ENCODE data around the gene CEP72. TPM values are rescaled to one million over a fixed set of nuclear protein-coding genes. Genes with fewer than 3 reads are reported as not detected.

Gene CEP72
- total RNA-seq, 1 experiment from 2014 or later = 24.8 TPM

DNA sequence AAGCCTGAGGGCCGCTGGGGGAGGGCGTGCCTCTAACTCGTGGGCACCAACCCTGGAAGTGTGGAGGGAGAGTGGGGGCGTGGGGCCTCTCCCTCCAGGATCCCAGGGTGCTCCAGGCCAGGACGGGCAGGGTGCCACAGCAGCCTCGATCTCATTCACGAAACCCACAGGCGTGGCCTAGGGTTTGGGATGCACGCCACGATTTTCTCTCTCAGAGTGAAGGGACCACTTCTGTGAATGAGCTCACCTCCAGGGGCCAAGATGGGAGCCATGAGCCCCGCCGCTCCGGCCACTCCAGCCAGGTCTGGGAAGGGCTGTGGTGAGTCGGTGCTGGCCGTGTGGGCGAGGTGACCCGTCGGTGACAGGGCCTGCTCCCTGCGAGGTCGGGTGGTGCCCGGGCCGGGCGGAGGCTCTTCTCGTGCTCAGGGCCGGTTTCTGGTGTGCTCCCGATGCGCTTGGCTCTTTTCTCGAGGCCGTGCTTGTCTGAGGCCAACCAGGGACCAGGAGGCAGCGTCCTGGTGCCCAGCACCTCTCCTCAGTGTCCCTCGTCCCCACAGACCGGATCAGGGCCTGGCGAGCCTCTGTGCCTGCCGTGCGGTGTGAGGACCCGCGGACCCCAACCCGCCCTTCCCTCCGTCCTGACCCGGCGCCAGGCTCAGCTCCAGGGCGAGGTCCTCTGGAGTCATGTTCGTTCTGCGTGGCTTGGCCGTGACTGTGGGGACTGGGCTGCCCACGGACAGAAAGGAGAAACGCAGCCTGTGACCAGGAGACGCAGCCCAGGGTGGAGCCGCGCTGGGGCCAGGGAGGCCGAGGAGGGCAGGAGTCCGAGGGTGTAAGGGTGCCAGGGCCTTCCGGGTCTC is 50.0 kb downstream of the CEP72 start:
- Histone ChIP-seq H3K27ac (ENCODE audit: insufficient read length, low read depth, low read length) (no peak overlapping the region), H3K27me3 (ENCODE audit: insufficient read depth, low read length) (no peaks in the 10 kb centered on the region), H2BK15ac (ENCODE audit: low read depth, low read length) (no peak overlapping the region), H3K23ac (ENCODE audit: insufficient read length, low read depth, low read length) (no peak overlapping the region), H2BK120ac (ENCODE audit: low read depth, low read length, poor library complexity, severe bottlenecking) (no peak overlapping the region), H3K56ac (ENCODE audit: insufficient read length, low read depth, low read length) (no peak overlapping the region), H2AFZ (ENCODE audit: low read length) (no peak overlapping the region), H2BK20ac (ENCODE audit: low read depth, low read length, poor library complexity, severe bottlenecking) (no peak overlapping the region), H2BK12ac (ENCODE audit: insufficient read length, low read depth, low read length) (no peak overlapping the region), H3T11ph (ENCODE audit: low read length) (no peak overlapping the region), H4K8ac (replicated peaks; ENCODE audit: insufficient read length, low read depth, low read length) (no peak overlapping the region), H3K18ac (ENCODE audit: insufficient read length, low read depth, low read length) (no peak overlapping the region), H3K4ac (ENCODE audit: low read depth, low read length) (no peak overlapping the region), H3K23me2 (ENCODE audit: insufficient read length, low read depth, low read length, poor library complexity, severe bottlenecking) (no peaks in the 10 kb centered on the region), H3K4me1 (ENCODE audit: insufficient read depth, low read length) (no peaks in the 10 kb centered on the region), H3K4me2 (ENCODE audit: insufficient read depth, insufficient read length, low read length) (no peak overlapping the region), H3K79me1 (ENCODE audit: insufficient read depth, low read depth, low read length, poor library complexity, severe bottlenecking) (no peaks in the 10 kb centered on the region), H3K9me3 (ENCODE audit: control insufficient read depth, low read depth, low read length) (no peaks in the 10 kb centered on the region), H4K91ac (ENCODE audit: insufficient read length, low read depth, low read length) (no peak overlapping the region), H2AK5ac (ENCODE audit: insufficient read length, low read length) (no peak overlapping the region), H3K9ac (ENCODE audit: extremely low read depth, insufficient read length, low read length) (no peak overlapping the region), H3K79me2 (ENCODE audit: insufficient read depth, low read length) (no peaks in the 10 kb centered on the region), H4K20me1 (ENCODE audit: control insufficient read depth, insufficient read depth, insufficient read length) (no peaks in the 10 kb centered on the region), H4K5ac (ENCODE audit: insufficient read length, low read depth, low read length) (no peak overlapping the region), H3K14ac (ENCODE audit: insufficient read depth, low read length) (no peak overlapping the region), H2BK5ac (ENCODE audit: insufficient read length, low read length) (no peak overlapping the region)
- TF ChIP-seq, protein P1, sequence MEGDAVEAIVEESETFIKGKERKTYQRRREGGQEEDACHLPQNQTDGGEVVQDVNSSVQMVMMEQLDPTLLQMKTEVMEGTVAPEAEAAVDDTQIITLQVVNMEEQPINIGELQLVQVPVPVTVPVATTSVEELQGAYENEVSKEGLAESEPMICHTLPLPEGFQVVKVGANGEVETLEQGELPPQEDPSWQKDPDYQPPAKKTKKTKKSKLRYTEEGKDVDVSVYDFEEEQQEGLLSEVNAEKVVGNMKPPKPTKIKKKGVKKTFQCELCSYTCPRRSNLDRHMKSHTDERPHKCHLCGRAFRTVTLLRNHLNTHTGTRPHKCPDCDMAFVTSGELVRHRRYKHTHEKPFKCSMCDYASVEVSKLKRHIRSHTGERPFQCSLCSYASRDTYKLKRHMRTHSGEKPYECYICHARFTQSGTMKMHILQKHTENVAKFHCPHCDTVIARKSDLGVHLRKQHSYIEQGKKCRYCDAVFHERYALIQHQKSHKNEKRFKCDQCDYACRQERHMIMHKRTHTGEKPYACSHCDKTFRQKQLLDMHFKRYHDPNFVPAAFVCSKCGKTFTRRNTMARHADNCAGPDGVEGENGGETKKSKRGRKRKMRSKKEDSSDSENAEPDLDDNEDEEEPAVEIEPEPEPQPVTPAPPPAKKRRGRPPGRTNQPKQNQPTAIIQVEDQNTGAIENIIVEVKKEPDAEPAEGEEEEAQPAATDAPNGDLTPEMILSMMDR (conservative IDR thresholded peaks at IDR 0.05) = no peak
- Mint-ChIP-seq H3K9me3 (no peaks in the 10 kb centered on the region), H3K27me3 (ENCODE audit: low read depth) (no peaks in the 10 kb centered on the region), H3K36me3 (ENCODE audit: insufficient read depth in 1 of 3, low read depth in 3 of 3) (peaks cover 32 to 63% (median 63%) of the 10 kb centered on the region in 3 experiments), H3K27ac (no peak overlapping the region), H3K4me1 (no peaks in the 10 kb centered on the region), H3K4me3 (no peak overlapping the region; a peak in 1 of 5 replicates)
- no peak for DNase-seq
- WGBS (ENCODE audit: extremely low coverage, insufficient read length, low lambda C conversion rate) = no CpG with 5 or more reads among the region's 53 CpGs

Data from H9 (cell line).